Hepatocyte (in vitro differentiated cells): Measurements from ENCODE around the gene GPX4. TPM values are rescaled to one million over a fixed set of nuclear protein-coding genes. Genes with fewer than 3 reads are reported as not detected.

Source experiments
- DNase-seq: peaks from one replicate; pipeline ENCODE4 v3.0.0-alpha.2; 2016; ENCODE audit warnings: low spot score
- H2AFZ ChIP-seq: fragments of 200-600 bp; sonication (generic); 2 replicates; pipeline ENCODE4 v1.6.0; 2016; ENCODE audit warnings: antibody characterized with exemption, mild to moderate bottlenecking
- H3K27ac ChIP-seq: fragments of 200-600 bp; sonication (generic); 2 replicates; pipeline ENCODE4 v1.5.1; 2016; ENCODE audit warnings: mild to moderate bottlenecking
- H3K27me3 ChIP-seq: fragments of 200-600 bp; sonication (generic); 2 replicates; pipeline ENCODE4 v1.6.1; 2016
- H3K36me3 ChIP-seq: fragments of 200-600 bp; sonication (generic); replicated peaks from 2 replicates; pipeline ENCODE4 v1.5.1; 2016; ENCODE audit warnings: low read depth; ENCODE audit not compliant: insufficient read depth
- H3K4me1 ChIP-seq: fragments of 200-600 bp; sonication (generic); 2 replicates; pipeline ENCODE4 v1.5.1; 2016; ENCODE audit warnings: mild to moderate bottlenecking, moderate library complexity; ENCODE audit not compliant: insufficient read depth
- H3K4me2 ChIP-seq: fragments of 200-600 bp; sonication (generic); 2 replicates; pipeline ENCODE4 v1.6.0; 2016
- H3K4me3 ChIP-seq: fragments of 200-600 bp; sonication (generic); 2 replicates; pipeline ENCODE4 v1.5.1; 2016; ENCODE audit warnings: mild to moderate bottlenecking
- H3K79me2 ChIP-seq: fragments of 200-600 bp; sonication (generic); 2 replicates; pipeline ENCODE4 v1.6.0; 2017; ENCODE audit warnings: mild to moderate bottlenecking
- H3K9me2 ChIP-seq: fragments of 200-600 bp; sonication (generic); replicated peaks from 2 replicates; pipeline ENCODE4 v1.6.0; 2017; ENCODE audit warnings: mild to moderate bottlenecking; ENCODE audit not compliant: insufficient read depth
- H3K9me3 ChIP-seq: fragments of 200-600 bp; sonication (generic); 2 replicates; pipeline ENCODE4 v1.5.1; 2016; ENCODE audit warnings: low read depth, mild to moderate bottlenecking
- H4K20me1 ChIP-seq: fragments of 200-600 bp; sonication (generic); 2 replicates; pipeline ENCODE4 v1.6.0; 2016; ENCODE audit warnings: mild to moderate bottlenecking; ENCODE audit not compliant: insufficient read depth, poor library complexity, severe bottlenecking
- EZH2 ChIP-seq: fragments of 200-600 bp; sonication (generic); IDR thresholded peaks from 2 replicates; pipeline ENCODE4 v1.6.1; 2016; ENCODE audit warnings: antibody characterized with exemption, mild to moderate bottlenecking, borderline replicate concordance
- EZH2phosphoT487 ChIP-seq: fragments of 200-600 bp; sonication (generic); IDR thresholded peaks from one replicate; pipeline ENCODE4 v1.6.1; 2018; ENCODE audit warnings: antibody characterized with exemption, mild to moderate bottlenecking, low read depth, moderate library complexity; ENCODE audit not compliant: unreplicated experiment, severe bottlenecking
- WGBS: methylation state at CpG from one replicate; pipeline ENCODE4 v1.1.6; 2016; ENCODE audit warnings: low lambda C conversion rate; ENCODE audit errors: missing lambda C conversion rate; 5-methylcytosine and 5-hydroxymethylcytosine counted together
- polyA plus RNA-seq: library from polyadenylated mRNA; unstranded; fragments of >200 nt; fragmentation: Nextera tagmentation; extraction: Ambion mirVana; gene quantifications from 2 replicates; pipeline ENCODE4 v1.2.1, GENCODE V29; 2016
- total RNA-seq: library from RNA; depleted of rRNA; stranded (reverse); fragments of >200 nt; gene quantifications from 2 replicates; pipeline ENCODE4 v1.2.3, GENCODE V29; 2014
- TF ChIP-seq, protein P1 (sequence below): fragments of 200-600 bp; sonication (generic); IDR thresholded peaks from 2 replicates; pipeline ENCODE4 v1.5.1; 2016; ENCODE audit warnings: antibody characterized with exemption, mild to moderate bottlenecking; ENCODE audit not compliant: poor library complexity

Gene GPX4
- total and polyA plus RNA-seq, 2 experiments from 2014 or later, result 539 to 735 TPM

DNA sequence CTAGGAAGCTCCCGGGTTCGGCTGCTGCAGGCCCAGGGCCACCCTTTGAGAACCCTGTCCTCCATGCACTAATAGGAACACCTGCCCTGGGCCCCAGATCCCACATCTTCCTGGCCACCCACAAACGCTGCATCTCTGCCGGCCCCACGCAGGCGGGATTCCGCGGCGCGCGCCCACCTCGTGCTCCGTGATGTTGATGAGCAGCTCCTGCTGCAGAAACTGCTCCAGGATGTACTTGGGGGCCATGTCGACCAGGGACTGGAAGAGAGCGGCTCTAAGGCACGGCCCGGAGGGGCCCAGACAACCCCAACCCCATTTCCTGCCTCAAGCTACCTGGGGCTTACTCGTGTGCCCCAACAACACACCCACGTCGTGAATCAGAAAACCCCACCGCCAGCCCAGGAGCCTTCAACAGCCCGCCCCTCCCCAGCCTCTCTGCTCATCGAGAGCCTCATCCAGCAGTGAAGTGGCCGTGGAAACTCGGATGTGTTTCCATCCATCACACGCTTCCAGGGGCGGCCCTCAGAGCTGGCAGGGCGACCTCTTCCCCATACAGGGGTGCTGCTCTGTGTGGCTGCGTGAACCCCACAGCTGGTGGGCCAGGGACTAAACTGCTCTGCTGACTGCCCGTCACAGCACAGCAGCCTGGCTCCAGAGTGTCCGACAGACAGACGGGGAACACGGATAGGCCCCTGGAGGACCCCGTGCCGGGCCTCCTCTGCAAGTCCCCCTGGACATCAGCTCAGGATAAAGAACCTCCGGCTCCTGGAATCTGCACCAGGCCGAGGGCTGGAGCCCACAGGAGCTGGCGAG, 12.9 kb upstream of the GPX4 start:
- no peak overlapping the region for H3K4me2 ChIP-seq
- H3K9me3 ChIP-seq, result no peaks in the 10 kb centered on the region
- H3K36me3 ChIP-seq, result no peaks in the 10 kb centered on the region
- no peaks in the 10 kb centered on the region for H3K27me3 ChIP-seq
- H3K4me3 ChIP-seq, result no peak overlapping the region
- peaks cover 34% of the 10 kb centered on the region for H3K79me2 ChIP-seq
- no peaks in the 10 kb centered on the region for H3K9me2 ChIP-seq
- H3K4me1 ChIP-seq, result peaks cover 9% of the 10 kb centered on the region
- no peak for DNase-seq
- peaks cover 12% of the 10 kb centered on the region for H4K20me1 ChIP-seq
- no peak overlapping the region for H2AFZ ChIP-seq
- 97% methylated on average over 32 of the region's 38 CpGs for WGBS
- TF ChIP-seq, protein P1, sequence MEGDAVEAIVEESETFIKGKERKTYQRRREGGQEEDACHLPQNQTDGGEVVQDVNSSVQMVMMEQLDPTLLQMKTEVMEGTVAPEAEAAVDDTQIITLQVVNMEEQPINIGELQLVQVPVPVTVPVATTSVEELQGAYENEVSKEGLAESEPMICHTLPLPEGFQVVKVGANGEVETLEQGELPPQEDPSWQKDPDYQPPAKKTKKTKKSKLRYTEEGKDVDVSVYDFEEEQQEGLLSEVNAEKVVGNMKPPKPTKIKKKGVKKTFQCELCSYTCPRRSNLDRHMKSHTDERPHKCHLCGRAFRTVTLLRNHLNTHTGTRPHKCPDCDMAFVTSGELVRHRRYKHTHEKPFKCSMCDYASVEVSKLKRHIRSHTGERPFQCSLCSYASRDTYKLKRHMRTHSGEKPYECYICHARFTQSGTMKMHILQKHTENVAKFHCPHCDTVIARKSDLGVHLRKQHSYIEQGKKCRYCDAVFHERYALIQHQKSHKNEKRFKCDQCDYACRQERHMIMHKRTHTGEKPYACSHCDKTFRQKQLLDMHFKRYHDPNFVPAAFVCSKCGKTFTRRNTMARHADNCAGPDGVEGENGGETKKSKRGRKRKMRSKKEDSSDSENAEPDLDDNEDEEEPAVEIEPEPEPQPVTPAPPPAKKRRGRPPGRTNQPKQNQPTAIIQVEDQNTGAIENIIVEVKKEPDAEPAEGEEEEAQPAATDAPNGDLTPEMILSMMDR, result no peak
- H3K27ac ChIP-seq, result no peak overlapping the region

DNA sequence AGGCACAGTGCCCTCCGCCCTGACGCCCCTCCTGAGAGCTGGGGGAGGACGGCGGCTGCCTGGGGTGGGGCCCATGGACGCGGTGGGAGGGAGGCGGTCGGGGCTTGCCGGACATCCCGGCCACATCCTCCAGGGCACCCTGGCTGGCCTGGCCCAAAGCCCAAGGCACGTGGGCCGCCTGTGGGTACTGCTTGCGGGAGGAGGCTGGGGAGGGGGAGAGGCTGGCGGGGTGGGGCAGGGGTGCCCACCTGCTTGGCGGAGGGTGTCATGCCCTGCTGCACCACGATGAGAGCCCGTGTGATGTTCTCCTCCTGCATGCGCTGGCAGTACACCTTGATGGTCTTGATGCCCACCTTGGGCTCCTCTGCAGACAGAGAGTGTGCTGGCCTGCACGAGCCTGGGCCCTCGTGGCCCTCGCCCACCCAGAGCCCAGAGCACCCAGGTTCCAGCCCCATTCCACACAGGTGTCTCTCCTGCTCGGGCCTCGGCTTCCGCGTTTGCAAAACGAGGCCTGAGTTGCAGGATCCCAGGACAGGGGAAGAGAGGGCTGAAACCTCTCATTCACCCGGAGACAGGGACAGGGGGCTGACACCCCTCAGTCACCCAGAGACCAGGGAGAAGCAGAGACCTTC, 12.1 kb upstream of the GPX4 start:
- Histone ChIP-seq H3K4me2 (no peak overlapping the region), H2AFZ (no peak overlapping the region), H3K4me3 (no peak overlapping the region), H4K20me1 (peaks cover 12% of the 10 kb centered on the region), H3K4me1 (peaks cover 9% of the 10 kb centered on the region), H3K27me3 (no peaks in the 10 kb centered on the region), H3K9me3 (no peaks in the 10 kb centered on the region), H3K27ac (no peak overlapping the region), H3K79me2 (peaks cover 34% of the 10 kb centered on the region), H3K9me2 (no peaks in the 10 kb centered on the region), H3K36me3 (no peaks in the 10 kb centered on the region)
- DNase-seq, result no peak
- WGBS, result 97% methylated on average over 20 of the region's 27 CpGs
- TF ChIP-seq, protein P1, result no peak
- TF ChIP-seq EZH2 (no peak), EZH2phosphoT487 (no peak)

DNA sequence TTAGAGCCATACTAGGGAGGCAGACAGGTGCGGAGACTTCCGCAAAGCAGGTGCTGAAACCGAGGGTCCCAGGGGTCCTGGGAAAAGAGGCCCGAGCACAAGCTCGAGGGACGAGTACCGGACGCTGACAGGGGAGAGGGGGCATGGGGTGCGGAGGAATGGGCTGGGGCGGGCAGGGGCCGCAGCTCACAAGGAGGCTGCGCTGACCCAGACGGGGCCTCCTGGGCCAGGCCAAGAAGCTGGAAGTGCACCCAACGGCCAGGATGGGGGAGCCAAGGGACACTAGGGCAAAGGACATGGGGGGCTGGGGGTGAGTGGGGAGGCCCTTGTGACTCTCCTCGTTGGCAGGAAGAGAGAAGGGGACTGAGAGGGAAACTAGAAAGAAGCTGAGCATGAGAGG, 10.5 kb upstream of the GPX4 start:
- Histone ChIP-seq H3K79me2 (peaks cover 34% of the 10 kb centered on the region), H3K27ac (no peak overlapping the region), H3K9me3 (no peaks in the 10 kb centered on the region), H2AFZ (no peak overlapping the region), H3K4me3 (no peak overlapping the region), H3K27me3 (no peaks in the 10 kb centered on the region), H3K4me2 (peak overlapping the region; percentile 99), H3K9me2 (no peaks in the 10 kb centered on the region), H3K36me3 (no peaks in the 10 kb centered on the region), H4K20me1 (peaks cover 12% of the 10 kb centered on the region), H3K4me1 (peaks cover 16% of the 10 kb centered on the region)
- no peak for DNase-seq
- WGBS, result 91% methylated on average over 13 of the region's 15 CpGs
- no peak for TF ChIP-seq EZH2
- TF ChIP-seq, protein P1, result no peak
- TF ChIP-seq EZH2phosphoT487, result no peak
